ENCODE data around the gene DISP2.

DISP2 gene

DNA sequence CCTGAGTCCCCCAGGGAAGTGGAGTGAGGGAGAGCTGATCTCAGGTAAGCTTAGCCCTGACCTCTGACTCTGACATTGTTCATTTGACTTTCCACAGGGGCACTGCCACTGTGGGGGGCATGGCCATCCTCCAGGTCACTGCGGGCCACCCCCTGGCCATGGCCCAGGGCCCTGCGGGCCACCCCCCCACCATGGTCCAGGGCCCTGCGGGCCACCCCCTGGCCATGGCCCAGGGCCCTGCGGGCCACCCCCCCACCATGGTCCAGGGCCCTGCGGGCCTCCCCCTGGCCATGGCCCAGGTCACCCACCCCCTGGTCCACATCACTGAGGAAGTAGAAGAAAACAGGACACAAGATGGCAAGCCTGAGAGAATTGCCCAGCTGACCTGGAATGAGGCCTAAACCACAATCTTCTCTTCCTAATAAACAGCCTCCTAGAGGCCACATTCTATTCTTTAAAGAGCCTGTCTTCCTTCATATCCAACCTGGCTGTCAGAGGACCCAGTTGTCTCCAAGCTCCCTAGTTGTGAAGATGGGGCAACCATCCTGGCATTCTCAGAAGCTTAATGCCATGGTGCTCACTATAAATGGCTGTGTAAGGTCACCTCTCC lies 1.9 kb upstream of the DISP2 start:
- TF ChIP-seq, protein P1, sequence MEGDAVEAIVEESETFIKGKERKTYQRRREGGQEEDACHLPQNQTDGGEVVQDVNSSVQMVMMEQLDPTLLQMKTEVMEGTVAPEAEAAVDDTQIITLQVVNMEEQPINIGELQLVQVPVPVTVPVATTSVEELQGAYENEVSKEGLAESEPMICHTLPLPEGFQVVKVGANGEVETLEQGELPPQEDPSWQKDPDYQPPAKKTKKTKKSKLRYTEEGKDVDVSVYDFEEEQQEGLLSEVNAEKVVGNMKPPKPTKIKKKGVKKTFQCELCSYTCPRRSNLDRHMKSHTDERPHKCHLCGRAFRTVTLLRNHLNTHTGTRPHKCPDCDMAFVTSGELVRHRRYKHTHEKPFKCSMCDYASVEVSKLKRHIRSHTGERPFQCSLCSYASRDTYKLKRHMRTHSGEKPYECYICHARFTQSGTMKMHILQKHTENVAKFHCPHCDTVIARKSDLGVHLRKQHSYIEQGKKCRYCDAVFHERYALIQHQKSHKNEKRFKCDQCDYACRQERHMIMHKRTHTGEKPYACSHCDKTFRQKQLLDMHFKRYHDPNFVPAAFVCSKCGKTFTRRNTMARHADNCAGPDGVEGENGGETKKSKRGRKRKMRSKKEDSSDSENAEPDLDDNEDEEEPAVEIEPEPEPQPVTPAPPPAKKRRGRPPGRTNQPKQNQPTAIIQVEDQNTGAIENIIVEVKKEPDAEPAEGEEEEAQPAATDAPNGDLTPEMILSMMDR (conservative IDR thresholded peaks at IDR 0.05; ENCODE audit: low read depth, low read length) = no peak
- H3K4me3 ChIP-seq (ENCODE audit: low read length) = no peak overlapping the region
- no peak for DNase-seq (ENCODE audit: low read depth)

DNA sequence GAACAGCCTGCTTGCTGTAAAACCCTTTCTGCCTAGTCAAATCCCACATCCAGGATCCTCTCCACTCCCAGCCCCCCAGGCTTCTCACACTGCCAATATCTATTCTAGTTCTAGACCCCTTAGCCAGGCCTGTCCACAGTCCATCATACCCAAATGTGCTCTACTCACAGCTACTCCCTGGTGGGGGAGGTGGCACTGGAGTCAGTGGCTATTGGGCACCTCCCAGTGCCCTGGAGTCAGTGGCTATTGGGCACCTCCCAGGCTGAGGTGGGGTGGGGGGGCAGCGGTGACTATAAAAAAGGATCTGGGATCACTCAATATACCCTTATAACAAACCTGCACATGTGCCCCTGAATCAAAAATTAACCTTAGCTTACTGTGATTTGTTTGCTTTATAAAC lies 773 bp upstream of the DISP2 start:
- no peak overlapping the region for H3K4me3 ChIP-seq (ENCODE audit: low read length)
- TF ChIP-seq, protein P1 (conservative IDR thresholded peaks at IDR 0.05; ENCODE audit: low read depth, low read length) = no peak
- no peak for DNase-seq (ENCODE audit: low read depth)

DNA sequence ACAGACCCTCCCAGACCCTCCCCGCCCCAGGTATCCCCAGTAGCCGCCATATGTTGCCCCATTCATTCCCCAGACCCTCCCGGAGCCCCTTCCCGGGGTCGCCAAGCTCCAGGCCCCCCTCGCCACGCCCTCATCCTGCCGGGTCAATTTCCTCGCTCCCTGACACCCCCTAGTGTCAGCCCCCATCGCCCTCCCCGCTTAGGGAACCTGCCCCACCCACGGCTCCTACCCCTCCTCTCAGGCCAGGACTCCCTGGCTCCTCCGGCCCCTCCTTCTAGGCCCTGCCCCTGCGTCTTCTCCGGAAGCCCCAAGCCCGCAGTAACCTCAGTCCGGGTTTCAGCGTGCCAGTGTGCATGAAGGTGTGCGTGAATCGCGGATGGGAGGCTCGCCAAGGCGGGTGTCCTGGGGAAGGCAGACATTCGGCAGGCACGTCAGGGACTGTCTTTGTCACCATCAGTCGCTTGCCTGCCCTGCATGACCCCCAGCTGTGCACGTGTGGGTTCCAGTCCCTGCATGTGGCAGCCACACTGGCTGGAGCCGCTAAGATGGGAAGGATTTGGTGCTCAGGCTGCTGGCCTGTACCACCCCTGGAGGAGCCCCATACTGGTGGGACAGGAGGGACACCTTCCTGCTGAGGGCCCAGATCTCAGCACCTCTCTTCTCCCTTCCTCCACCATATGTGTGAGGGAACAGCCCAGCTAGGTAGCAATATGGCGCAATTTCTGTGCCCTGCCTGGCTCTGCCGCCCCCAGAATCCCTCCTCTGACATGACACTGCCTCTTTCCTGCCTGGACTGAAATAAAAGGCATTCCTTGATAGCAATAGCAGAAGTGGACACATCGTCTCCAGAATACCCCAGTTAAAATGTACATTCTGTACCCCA lies 693 bp downstream of the DISP2 start:
- no peak for DNase-seq (ENCODE audit: low read depth)
- peak overlapping the region; percentile 54 for H3K4me3 ChIP-seq (ENCODE audit: low read length)
- TF ChIP-seq, protein P1 (conservative IDR thresholded peaks at IDR 0.05; ENCODE audit: low read depth, low read length) = no peak

DNA sequence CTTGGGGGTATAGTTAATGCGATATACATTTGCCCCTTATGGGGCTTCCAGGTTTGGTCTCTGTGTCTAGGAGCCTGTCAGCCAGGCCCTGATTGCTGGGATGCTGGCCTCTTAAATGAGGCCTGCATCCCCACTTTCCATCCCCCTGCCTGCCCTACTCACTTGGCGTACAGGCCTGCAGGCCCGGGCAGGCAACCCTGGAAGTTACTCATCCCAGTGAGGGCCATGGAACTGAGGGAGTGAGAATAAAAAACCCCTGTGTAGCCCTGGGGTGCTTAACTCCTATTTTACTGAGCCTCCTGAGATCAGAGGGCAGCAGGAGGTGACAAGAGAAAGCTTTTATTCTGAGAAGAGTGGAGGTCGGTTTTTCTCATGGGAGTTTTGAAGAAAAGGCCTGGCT lies 2.0 kb downstream of the DISP2 start:
- TF ChIP-seq, protein P1 (conservative IDR thresholded peaks at IDR 0.05; ENCODE audit: low read depth, low read length) = no peak
- no peak for DNase-seq (ENCODE audit: low read depth)

DNA sequence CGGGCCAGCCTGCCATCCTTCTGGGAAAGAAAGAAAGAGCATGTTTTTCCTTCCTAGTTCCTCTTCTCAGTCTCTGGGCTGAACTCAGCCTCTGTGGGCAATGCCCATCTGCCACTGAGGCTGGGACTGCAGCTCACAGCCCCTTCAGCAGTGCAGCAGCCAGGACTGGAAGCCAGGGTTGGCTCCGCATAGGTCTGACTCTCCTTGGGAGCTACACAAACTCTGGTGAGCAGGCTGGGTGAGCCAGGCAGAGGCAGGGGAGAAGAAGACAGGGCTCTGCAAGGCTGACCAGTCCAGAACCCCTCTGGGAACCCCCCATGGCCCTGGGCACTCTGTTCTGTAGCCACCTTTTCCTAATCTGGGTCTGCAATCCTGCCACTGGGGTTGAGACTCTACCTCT lies 3.6 kb downstream of the DISP2 start:
- TF ChIP-seq, protein P1 (conservative IDR thresholded peaks at IDR 0.05; ENCODE audit: low read depth, low read length) = no peak
- no peak overlapping the region for H3K4me3 ChIP-seq (ENCODE audit: low read length)
- no peak for DNase-seq (ENCODE audit: low read depth)

More for the DNA sequence above, 2.0 kb downstream of the DISP2 start:
- no peak overlapping the region for H3K4me3 ChIP-seq (ENCODE audit: low read length)

DNA sequence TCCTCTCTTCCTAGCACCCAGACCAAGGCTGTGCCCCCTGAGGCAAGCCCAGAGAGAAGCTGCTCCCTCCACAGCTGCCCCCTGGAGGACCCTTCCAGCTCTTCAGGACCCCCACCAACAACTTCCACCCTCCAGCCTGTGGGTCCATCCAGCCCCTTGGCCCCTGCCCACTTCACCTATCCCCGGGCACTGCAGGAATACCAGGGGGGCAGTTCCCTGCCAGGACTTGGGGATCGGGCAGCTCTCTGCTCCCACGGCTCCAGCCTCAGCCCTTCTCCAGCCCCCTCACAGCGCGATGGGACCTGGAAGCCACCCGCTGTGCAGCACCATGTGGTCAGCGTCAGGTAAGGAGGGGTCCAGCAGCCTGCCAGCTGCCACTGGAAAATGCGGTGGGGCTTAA lies 5.6 kb downstream of the DISP2 start:
- DNase-seq (ENCODE audit: low read depth) = no peak
- H3K4me3 ChIP-seq (ENCODE audit: low read length) = no peak overlapping the region
- TF ChIP-seq, protein P1 (conservative IDR thresholded peaks at IDR 0.05; ENCODE audit: low read depth, low read length) = no peak

DNA sequence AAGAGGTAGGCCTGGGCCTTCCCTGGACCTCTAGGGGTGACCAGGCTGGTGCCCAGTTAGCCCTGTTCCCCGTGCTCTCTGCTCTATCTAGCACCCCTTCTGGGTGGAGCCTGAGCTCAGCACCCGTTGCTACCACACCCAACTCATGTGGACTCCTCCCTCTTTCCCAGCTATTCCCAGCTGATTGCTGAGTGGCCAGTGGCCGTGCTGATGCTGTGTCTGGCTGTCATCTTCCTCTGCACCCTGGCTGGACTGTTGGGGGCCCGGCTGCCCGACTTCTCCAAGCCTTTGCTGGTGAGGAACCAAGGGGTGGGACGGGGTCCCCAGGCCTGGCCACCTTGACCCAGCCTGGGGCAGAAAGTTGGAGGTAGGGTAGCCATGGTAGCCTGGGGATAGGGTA lies 6.2 kb downstream of the DISP2 start:
- H3K4me3 ChIP-seq (ENCODE audit: low read length) = no peak overlapping the region
- TF ChIP-seq, protein P1 (conservative IDR thresholded peaks at IDR 0.05; ENCODE audit: low read depth, low read length) = no peak
- DNase-seq (ENCODE audit: low read depth) = no peak
